ENCODE data around the gene MAF.

Gene MAF

GRCh38 chr16:79557421-79557820, 43.1 kb downstream of the MAF start:
- no peak for DNase-seq (ENCODE audit: low spot score)
- in situ Hi-C loops (cut with MboI; ENCODE audit: low pct_unique_long_range_greater_than_20kb, low sequenced_read_pairs, unreplicated experiment), result no loop called here
- TF ChIP-seq CTCF (IDR thresholded peaks at IDR 0.05; ENCODE audit: extremely low read depth, insufficient read depth, missing control alignments), result no peak

- in situ Hi-C loops (cut with MboI; ENCODE audit: low pct_unique_long_range_greater_than_20kb, low sequenced_read_pairs, unreplicated experiment), result no loop called here
- no peak for TF ChIP-seq CTCF (IDR thresholded peaks at IDR 0.05; ENCODE audit: extremely low read depth, insufficient read depth, missing control alignments)
- no peak for DNase-seq (ENCODE audit: low spot score)
These were observed 45.6 kb downstream of the MAF start for GRCh38 chr16:79554912-79555311.

- TF ChIP-seq CTCF (IDR thresholded peaks at IDR 0.05; ENCODE audit: extremely low read depth, insufficient read depth, missing control alignments), result no peak
- DNase-seq (ENCODE audit: low spot score), result no peak
- in situ Hi-C loops (cut with MboI; ENCODE audit: low pct_unique_long_range_greater_than_20kb, low sequenced_read_pairs, unreplicated experiment), result no loop called here
These were observed 50.2 kb downstream of the MAF start for GRCh38 chr16:79550373-79550772.

GRCh38 chr16:79547085-79547484, 53.5 kb downstream of the MAF start:
- in situ Hi-C loops (cut with MboI; ENCODE audit: low pct_unique_long_range_greater_than_20kb, low sequenced_read_pairs, unreplicated experiment), result no loop called here
- TF ChIP-seq CTCF (IDR thresholded peaks at IDR 0.05; ENCODE audit: extremely low read depth, insufficient read depth, missing control alignments), result no peak
- no peak for DNase-seq (ENCODE audit: low spot score)

Data from GM13977 (cell line).